Parathyroid adenoma (tissue), 2 donors: ENCODE data around the gene MACF1.

Experiments used
- H2AFZ ChIP-seq: fragments of 300-600 bp; sonication (generic); one replicate; pipeline ENCODE4 v1.7.0; 2017; ENCODE audit warnings: antibody characterized with exemption, mild to moderate bottlenecking
- H3K27ac ChIP-seq: fragments of 300-600 bp; sonication (generic); one replicate; pipeline ENCODE4 v1.7.0; 2017
- H3K27me3 ChIP-seq: fragments of 300-600 bp; sonication (generic); one replicate; pipeline ENCODE4 v1.7.0; 2017; ENCODE audit warnings: low read length; ENCODE audit not compliant: control insufficient read depth, insufficient read depth
- H3K36me3 ChIP-seq: fragments of 300-600 bp; sonication (generic); one replicate; pipeline ENCODE4 v1.7.0; 2017; ENCODE audit warnings: low read length; ENCODE audit not compliant: control insufficient read depth, insufficient read depth
- H3K4me1 ChIP-seq: fragments of 300-600 bp; sonication (generic); one replicate; pipeline ENCODE4 v1.7.0; 2017; ENCODE audit warnings: control low read depth
- H3K4me2 ChIP-seq: fragments of 300-600 bp; sonication (generic); one replicate; pipeline ENCODE4 v1.7.0; 2017; ENCODE audit warnings: low read length
- H3K4me3 ChIP-seq: fragments of 300-600 bp; sonication (generic); one replicate; pipeline ENCODE4 v1.7.0; 2017; ENCODE audit warnings: low read depth, low read length
- H3K79me2 ChIP-seq: fragments of 300-600 bp; sonication (generic); one replicate; pipeline ENCODE4 v1.7.0; 2017; ENCODE audit warnings: control low read depth
- H3K9ac ChIP-seq: fragments of 300-600 bp; sonication (generic); one replicate; pipeline ENCODE4 v1.7.0; 2017; ENCODE audit warnings: mild to moderate bottlenecking
- H3K9me3 ChIP-seq: fragments of 300-600 bp; sonication (generic); one replicate; pipeline ENCODE4 v1.7.0; 2017; ENCODE audit warnings: low read length; ENCODE audit not compliant: control insufficient read depth
- TF ChIP-seq, protein P1 (sequence below): fragments of 300-600 bp; sonication (generic); IDR thresholded peaks from one replicate; pipeline ENCODE4 v1.7.0; 2017; ENCODE audit warnings: antibody characterized with exemption, mild to moderate bottlenecking
- donor health status: primary hyperparathyroidism.

MACF1 gene

DNA sequence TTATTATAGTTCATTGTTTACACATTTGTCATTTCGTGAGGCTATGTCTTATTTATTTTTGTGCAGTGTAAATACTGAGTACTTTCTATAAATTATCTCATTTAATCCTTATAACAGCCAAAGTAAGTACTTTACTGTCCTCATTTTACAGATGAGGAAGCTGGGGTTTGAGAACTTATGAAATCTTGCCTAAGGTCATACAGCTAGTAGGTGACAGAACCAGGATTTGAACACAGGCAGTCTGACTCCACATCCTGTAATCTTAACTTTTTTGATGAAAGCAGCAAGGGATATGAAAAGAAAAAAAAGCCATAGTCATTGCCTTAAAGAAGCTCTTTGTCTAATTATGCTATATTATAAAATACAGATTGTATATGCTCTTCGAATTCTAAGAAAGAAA lies 179.8 kb downstream of the MACF1 start:
- H3K27me3 ChIP-seq: no peaks in the 10 kb centered on the region
- H3K4me1 ChIP-seq: no peaks in the 10 kb centered on the region
- peaks cover 5% of the 10 kb centered on the region for H3K79me2 ChIP-seq
- TF ChIP-seq, protein P1, sequence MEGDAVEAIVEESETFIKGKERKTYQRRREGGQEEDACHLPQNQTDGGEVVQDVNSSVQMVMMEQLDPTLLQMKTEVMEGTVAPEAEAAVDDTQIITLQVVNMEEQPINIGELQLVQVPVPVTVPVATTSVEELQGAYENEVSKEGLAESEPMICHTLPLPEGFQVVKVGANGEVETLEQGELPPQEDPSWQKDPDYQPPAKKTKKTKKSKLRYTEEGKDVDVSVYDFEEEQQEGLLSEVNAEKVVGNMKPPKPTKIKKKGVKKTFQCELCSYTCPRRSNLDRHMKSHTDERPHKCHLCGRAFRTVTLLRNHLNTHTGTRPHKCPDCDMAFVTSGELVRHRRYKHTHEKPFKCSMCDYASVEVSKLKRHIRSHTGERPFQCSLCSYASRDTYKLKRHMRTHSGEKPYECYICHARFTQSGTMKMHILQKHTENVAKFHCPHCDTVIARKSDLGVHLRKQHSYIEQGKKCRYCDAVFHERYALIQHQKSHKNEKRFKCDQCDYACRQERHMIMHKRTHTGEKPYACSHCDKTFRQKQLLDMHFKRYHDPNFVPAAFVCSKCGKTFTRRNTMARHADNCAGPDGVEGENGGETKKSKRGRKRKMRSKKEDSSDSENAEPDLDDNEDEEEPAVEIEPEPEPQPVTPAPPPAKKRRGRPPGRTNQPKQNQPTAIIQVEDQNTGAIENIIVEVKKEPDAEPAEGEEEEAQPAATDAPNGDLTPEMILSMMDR: no peak
- no peak overlapping the region for H2AFZ ChIP-seq
- H3K36me3 ChIP-seq: peaks cover 2% of the 10 kb centered on the region
- no peak overlapping the region for H3K4me3 ChIP-seq
- no peak overlapping the region for H3K27ac ChIP-seq
- no peaks in the 10 kb centered on the region for H3K9me3 ChIP-seq
- no peak overlapping the region for H3K9ac ChIP-seq
- H3K4me2 ChIP-seq: no peak overlapping the region

DNA sequence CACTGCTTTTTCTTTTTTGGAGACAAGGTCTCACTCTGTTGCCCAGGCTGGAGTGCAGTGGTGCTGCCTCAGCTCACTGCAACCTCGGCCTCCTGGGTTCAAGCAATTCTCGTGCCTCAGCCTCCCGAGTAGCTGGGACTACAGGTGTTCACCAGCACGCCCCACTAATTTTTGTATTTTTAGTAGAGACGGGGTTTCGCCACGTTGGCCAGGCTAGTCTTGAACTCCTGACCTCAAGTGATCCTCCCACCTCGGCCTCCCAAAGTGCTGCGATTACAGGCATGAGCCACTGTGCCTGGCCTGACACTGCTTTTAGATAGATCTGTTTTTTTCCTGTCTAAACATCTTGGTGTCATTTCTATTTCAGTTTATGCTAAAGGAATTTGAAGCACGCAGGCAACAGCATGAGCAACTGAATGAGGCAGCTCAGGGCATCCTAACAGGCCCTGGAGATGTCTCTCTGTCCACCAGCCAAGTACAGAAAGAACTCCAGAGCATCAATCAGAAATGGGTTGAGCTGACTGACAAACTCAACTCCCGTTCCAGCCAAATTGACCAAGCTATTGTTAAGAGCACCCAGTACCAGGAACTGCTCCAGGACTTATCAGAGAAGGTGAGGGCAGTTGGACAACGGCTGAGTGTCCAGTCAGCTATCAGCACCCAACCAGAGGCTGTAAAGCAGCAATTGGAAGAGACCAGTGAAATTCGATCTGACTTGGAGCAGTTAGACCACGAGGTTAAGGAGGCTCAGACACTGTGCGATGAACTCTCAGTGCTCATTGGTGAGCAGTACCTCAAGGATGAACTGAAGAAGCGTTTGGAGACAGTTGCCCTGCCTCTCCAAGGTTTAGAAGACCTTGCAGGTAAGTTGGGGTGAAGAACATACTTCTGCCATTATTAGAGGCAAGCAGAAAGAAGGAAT lies 180.8 kb downstream of the MACF1 start:
- Histone ChIP-seq H3K27ac (peak overlapping the region; percentile 29), H3K9ac (no peak overlapping the region), H3K79me2 (peaks cover 5% of the 10 kb centered on the region), H3K27me3 (no peaks in the 10 kb centered on the region), H3K9me3 (no peaks in the 10 kb centered on the region), H3K36me3 (peaks cover 2% of the 10 kb centered on the region), H3K4me1 (no peaks in the 10 kb centered on the region), H3K4me2 (no peak overlapping the region), H2AFZ (no peak overlapping the region), H3K4me3 (no peak overlapping the region)
- TF ChIP-seq, protein P1: no peak

DNA sequence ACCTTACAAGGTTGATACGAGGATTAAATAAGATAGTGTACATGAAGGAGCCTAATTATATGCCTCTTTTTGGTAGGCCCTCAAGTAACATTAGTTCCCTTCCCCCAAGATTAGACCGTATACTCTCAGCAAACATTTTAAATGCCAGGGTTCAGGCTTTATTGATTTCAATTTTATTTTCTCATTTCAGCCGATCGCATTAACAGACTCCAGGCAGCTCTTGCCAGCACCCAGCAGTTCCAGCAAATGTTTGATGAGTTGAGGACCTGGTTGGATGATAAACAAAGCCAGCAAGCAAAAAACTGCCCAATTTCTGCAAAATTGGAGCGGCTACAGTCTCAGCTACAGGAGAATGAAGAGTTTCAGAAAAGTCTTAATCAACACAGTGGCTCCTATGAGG lies 182.5 kb downstream of the MACF1 start:
- Histone ChIP-seq H3K4me2 (no peak overlapping the region), H3K27me3 (no peaks in the 10 kb centered on the region), H3K4me1 (peaks cover 5% of the 10 kb centered on the region), H2AFZ (no peak overlapping the region), H3K4me3 (no peak overlapping the region), H3K36me3 (peaks cover 2% of the 10 kb centered on the region), H3K79me2 (peaks cover 5% of the 10 kb centered on the region), H3K9ac (no peak overlapping the region), H3K27ac (peak overlapping the region; percentile 7), H3K9me3 (no peaks in the 10 kb centered on the region)
- TF ChIP-seq, protein P1: no peak

DNA sequence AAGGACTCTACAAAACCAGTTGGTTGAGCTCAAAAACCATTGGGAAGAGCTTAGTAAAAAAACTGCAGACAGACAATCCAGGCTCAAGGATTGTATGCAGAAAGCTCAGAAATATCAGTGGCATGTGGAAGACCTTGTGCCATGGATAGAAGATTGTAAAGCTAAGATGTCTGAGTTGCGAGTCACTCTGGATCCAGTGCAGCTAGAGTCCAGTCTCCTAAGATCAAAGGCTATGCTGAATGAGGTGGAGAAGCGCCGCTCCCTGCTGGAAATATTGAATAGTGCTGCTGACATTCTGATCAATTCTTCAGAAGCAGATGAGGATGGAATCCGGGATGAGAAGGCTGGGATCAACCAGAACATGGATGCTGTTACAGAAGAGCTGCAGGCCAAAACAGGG lies 183.0 kb downstream of the MACF1 start:
- Histone ChIP-seq H3K79me2 (peaks cover 5% of the 10 kb centered on the region), H3K4me1 (peaks cover 7% of the 10 kb centered on the region), H3K4me3 (no peak overlapping the region), H3K27ac (peak overlapping the region; percentile 7), H2AFZ (no peak overlapping the region), H3K9me3 (no peaks in the 10 kb centered on the region), H3K27me3 (no peaks in the 10 kb centered on the region), H3K4me2 (no peak overlapping the region), H3K36me3 (peaks cover 2% of the 10 kb centered on the region), H3K9ac (no peak overlapping the region)
- TF ChIP-seq, protein P1: no peak
